ENCODE data around the gene A2M. TPM values are rescaled to one million over a fixed set of nuclear protein-coding genes. Genes with fewer than 3 reads are reported as not detected.

Gene A2M
- total and polyA plus RNA-seq, 2 experiments from 2014 or later = 463 to 567 TPM

DNA sequence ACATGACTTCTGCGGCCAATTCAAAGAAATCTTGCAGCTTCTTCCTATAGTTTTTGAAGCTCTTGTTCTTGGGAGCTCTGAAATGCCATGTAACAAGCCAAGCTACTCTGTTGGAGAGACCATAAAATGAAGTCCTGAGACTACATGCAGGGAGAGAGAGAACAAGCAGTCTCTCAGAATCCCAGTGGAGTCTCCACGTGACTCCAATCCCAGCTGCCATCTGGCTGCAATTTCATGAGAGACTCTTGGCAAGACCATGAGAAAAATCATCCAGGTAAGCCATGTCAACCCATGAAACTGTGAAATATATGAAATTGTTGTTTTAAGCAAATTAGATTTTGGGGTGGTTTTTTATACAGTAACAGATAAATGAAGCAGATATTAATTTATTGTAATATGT is 72.0 kb downstream of the A2M start:
- H3K4me3 ChIP-seq = no peak overlapping the region
- no peaks in the 10 kb centered on the region for H3K9me2 ChIP-seq (replicated peaks; ENCODE audit: insufficient read depth)
- DNase-seq (ENCODE audit: low spot score) = no peak
- H3K27ac ChIP-seq = no peak overlapping the region
- TF ChIP-seq CTCF (IDR thresholded peaks at IDR 0.05; ENCODE audit: poor library complexity) = no peak
- no peak for TF ChIP-seq EZH2phosphoT487 (IDR thresholded peaks at IDR 0.05; ENCODE audit: low read depth, severe bottlenecking, unreplicated experiment)
- no peak for TF ChIP-seq EZH2 (IDR thresholded peaks at IDR 0.05; ENCODE audit: borderline replicate concordance)
- WGBS (ENCODE audit: low lambda C conversion rate, missing lambda C conversion rate) = 88% methylated on average over 2 of the region's 2 CpGs
- no peak overlapping the region for H2AFZ ChIP-seq
- no peaks in the 10 kb centered on the region for H3K4me1 ChIP-seq (ENCODE audit: insufficient read depth)
- H3K4me2 ChIP-seq = no peak overlapping the region
- no peaks in the 10 kb centered on the region for H3K27me3 ChIP-seq
- H4K20me1 ChIP-seq (ENCODE audit: insufficient read depth, poor library complexity, severe bottlenecking) = no peaks in the 10 kb centered on the region
- H3K79me2 ChIP-seq = no peaks in the 10 kb centered on the region
- H3K9me3 ChIP-seq (ENCODE audit: low read depth) = no peaks in the 10 kb centered on the region
- no peaks in the 10 kb centered on the region for H3K36me3 ChIP-seq (replicated peaks; ENCODE audit: insufficient read depth, low read depth)

DNA sequence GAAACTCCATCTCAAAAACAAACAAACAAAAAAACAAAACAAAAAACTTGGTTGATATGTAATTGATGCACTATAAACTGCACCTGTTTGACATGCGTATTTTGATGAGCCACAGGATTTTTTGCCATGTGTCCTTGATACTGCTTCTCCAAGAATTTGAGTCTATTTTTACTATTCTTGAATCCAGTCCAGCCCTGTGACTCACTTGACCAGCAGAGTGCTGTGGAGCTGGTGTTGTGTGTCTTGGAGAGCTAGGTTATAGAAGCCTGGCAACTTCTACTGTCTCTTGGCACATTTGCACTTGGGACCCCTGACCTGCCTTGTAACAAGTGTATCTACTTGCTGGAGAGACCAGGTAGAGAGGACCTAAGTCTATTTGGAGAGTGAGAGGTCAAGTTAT is 74.4 kb downstream of the A2M start:
- Histone ChIP-seq H3K27ac (no peak overlapping the region), H3K36me3 (replicated peaks; ENCODE audit: insufficient read depth, low read depth) (no peaks in the 10 kb centered on the region), H3K4me2 (no peak overlapping the region), H3K27me3 (no peaks in the 10 kb centered on the region), H4K20me1 (ENCODE audit: insufficient read depth, poor library complexity, severe bottlenecking) (no peaks in the 10 kb centered on the region), H3K4me1 (ENCODE audit: insufficient read depth) (no peaks in the 10 kb centered on the region), H3K4me3 (no peak overlapping the region), H2AFZ (no peak overlapping the region), H3K9me3 (ENCODE audit: low read depth) (no peaks in the 10 kb centered on the region), H3K9me2 (replicated peaks; ENCODE audit: insufficient read depth) (no peaks in the 10 kb centered on the region), H3K79me2 (no peaks in the 10 kb centered on the region)
- DNase-seq (ENCODE audit: low spot score) = no peak
- TF ChIP-seq EZH2 (IDR thresholded peaks at IDR 0.05; ENCODE audit: borderline replicate concordance) (no peak), EZH2phosphoT487 (IDR thresholded peaks at IDR 0.05; ENCODE audit: low read depth, severe bottlenecking, unreplicated experiment) (no peak), CTCF (IDR thresholded peaks at IDR 0.05; ENCODE audit: poor library complexity) (no peak)
- 100% methylated on average over 1 of the region's 1 CpG for WGBS (ENCODE audit: low lambda C conversion rate, missing lambda C conversion rate)

- Histone ChIP-seq H3K9me2 (replicated peaks; ENCODE audit: insufficient read depth) (no peaks in the 10 kb centered on the region), H3K27ac (no peak overlapping the region), H3K36me3 (replicated peaks; ENCODE audit: insufficient read depth, low read depth) (no peaks in the 10 kb centered on the region), H3K4me2 (no peak overlapping the region), H3K79me2 (no peaks in the 10 kb centered on the region), H3K27me3 (no peaks in the 10 kb centered on the region), H4K20me1 (ENCODE audit: insufficient read depth, poor library complexity, severe bottlenecking) (no peaks in the 10 kb centered on the region), H3K9me3 (ENCODE audit: low read depth) (no peaks in the 10 kb centered on the region), H2AFZ (no peak overlapping the region), H3K4me1 (ENCODE audit: insufficient read depth) (no peaks in the 10 kb centered on the region), H3K4me3 (no peak overlapping the region)
- WGBS (ENCODE audit: low lambda C conversion rate, missing lambda C conversion rate) = 86% methylated on average over 5 of the region's 5 CpGs
- no peak for TF ChIP-seq CTCF (IDR thresholded peaks at IDR 0.05; ENCODE audit: poor library complexity)
- TF ChIP-seq EZH2phosphoT487 (IDR thresholded peaks at IDR 0.05; ENCODE audit: low read depth, severe bottlenecking, unreplicated experiment) = no peak
- no peak for TF ChIP-seq EZH2 (IDR thresholded peaks at IDR 0.05; ENCODE audit: borderline replicate concordance)
- DNase-seq (ENCODE audit: low spot score) = no peak
Measured at GRCh38 chr12:9040484-9041186, 75.1 kb downstream of the A2M start.
